Measurements from ENCODE around the gene TXLNA. TPM values are rescaled to one million over a fixed set of nuclear protein-coding genes. Genes with fewer than 3 reads are reported as not detected.
A peak's percentile ranks its signal among the peaks of the same experiment; 100 is the strongest.

The TXLNA gene
- total RNA-seq, 1 experiment from 2014 or later: 35.0 TPM

- DNase-seq: no peak
- H3K36me3 Mint-ChIP-seq (ENCODE audit: insufficient read depth, unreplicated experiment): peaks cover 80% of the 10 kb centered on the region
- no peaks in the 10 kb centered on the region for H3K9me3 ChIP-seq
- H3K4me3 ChIP-seq (ENCODE audit: low read depth, low read length): no peak overlapping the region
- H3K4me3 Mint-ChIP-seq (ENCODE audit: unreplicated experiment): no peak overlapping the region
- ChIA-PET POLR2A (no interaction called here), CTCF (interaction anchor here (0.5 kb wide), 1 partner anchor 506 kb away, joined by 4 read pairs; no protein-coding TSS in a partner anchor)
- H3K36me3 ChIP-seq (ENCODE audit: control insufficient read depth, insufficient read depth, low read length): peaks cover 2% of the 10 kb centered on the region; the same call in 1 of the 2 replicates
- no peaks in the 10 kb centered on the region for H3K9me3 Mint-ChIP-seq (ENCODE audit: unreplicated experiment)
- H3K4me1 Mint-ChIP-seq (ENCODE audit: low read depth, unreplicated experiment): peaks cover 32% of the 10 kb centered on the region
- BruUV-seq (replicated peaks): no TSS peak
- no peaks in the 10 kb centered on the region for H3K27me3 Mint-ChIP-seq (ENCODE audit: insufficient read depth, unreplicated experiment)
- H3K27me3 ChIP-seq (replicated peaks; ENCODE audit: control insufficient read depth, insufficient read depth, low read length): no peaks in the 10 kb centered on the region
- intact Hi-C loops (cut with micrococcal nuclease; ENCODE audit: unreplicated experiment): no loop called here
- peaks cover 15% of the 10 kb centered on the region for H3K4me1 ChIP-seq
- no peak for TF ChIP-seq CTCF (IDR thresholded peaks at IDR 0.05; ENCODE audit: insufficient read depth in 1 of 2, low read depth in 1 of 2, low read length in 1 of 2, severe bottlenecking in 1 of 2, unreplicated experiment in 1 of 2)
- no peak overlapping the region for H3K27ac Mint-ChIP-seq (ENCODE audit: unreplicated experiment)
These were observed 2.6 kb downstream of the TXLNA start for GRCh38 chr1:32182060-32182459.

GRCh38 chr1:32184650-32185049 lies 5.2 kb downstream of the TXLNA start:
- Mint-ChIP-seq H3K9me3 (ENCODE audit: unreplicated experiment) (no peaks in the 10 kb centered on the region), H3K4me1 (ENCODE audit: low read depth, unreplicated experiment) (peaks cover 22% of the 10 kb centered on the region), H3K4me3 (ENCODE audit: unreplicated experiment) (no peak overlapping the region), H3K36me3 (ENCODE audit: insufficient read depth, unreplicated experiment) (peaks cover 81% of the 10 kb centered on the region), H3K27ac (ENCODE audit: unreplicated experiment) (no peak overlapping the region), H3K27me3 (ENCODE audit: insufficient read depth, unreplicated experiment) (no peaks in the 10 kb centered on the region)
- Histone ChIP-seq H3K4me1 (no peaks in the 10 kb centered on the region), H3K27me3 (replicated peaks; ENCODE audit: control insufficient read depth, insufficient read depth, low read length) (no peaks in the 10 kb centered on the region), H3K9me3 (no peaks in the 10 kb centered on the region), H3K4me3 (ENCODE audit: low read depth, low read length) (no peak overlapping the region), H3K36me3 (ENCODE audit: control insufficient read depth, insufficient read depth, low read length) (peaks cover 4% of the 10 kb centered on the region)
- BruUV-seq (replicated peaks): no TSS peak
- ChIA-PET POLR2A (no interaction called here), CTCF (no interaction called here)
- DNase-seq: no peak
- intact Hi-C loops (cut with micrococcal nuclease; ENCODE audit: unreplicated experiment): no loop called here
- no peak for TF ChIP-seq CTCF (IDR thresholded peaks at IDR 0.05; ENCODE audit: insufficient read depth in 1 of 2, low read depth in 1 of 2, low read length in 1 of 2, severe bottlenecking in 1 of 2, unreplicated experiment in 1 of 2)

- no peak for TF ChIP-seq CTCF (IDR thresholded peaks at IDR 0.05; ENCODE audit: insufficient read depth in 1 of 2, low read depth in 1 of 2, low read length in 1 of 2, severe bottlenecking in 1 of 2, unreplicated experiment in 1 of 2)
- POLR2A ChIA-PET: no interaction called here
- intact Hi-C loops (cut with micrococcal nuclease; ENCODE audit: unreplicated experiment): no loop called here
- no peaks in the 10 kb centered on the region for H3K27me3 Mint-ChIP-seq (ENCODE audit: insufficient read depth, unreplicated experiment)
- H3K4me3 Mint-ChIP-seq (ENCODE audit: unreplicated experiment): no peak overlapping the region
- Histone ChIP-seq H3K36me3 (ENCODE audit: control insufficient read depth, insufficient read depth, low read length) (peaks cover 4% of the 10 kb centered on the region), H3K4me3 (ENCODE audit: low read depth, low read length) (no peak overlapping the region), H3K9me3 (no peaks in the 10 kb centered on the region), H3K4me1 (no peaks in the 10 kb centered on the region), H3K27me3 (replicated peaks; ENCODE audit: control insufficient read depth, insufficient read depth, low read length) (no peaks in the 10 kb centered on the region)
- CTCF ChIA-PET: no interaction called here
- DNase-seq: no peak
- H3K4me1 Mint-ChIP-seq (ENCODE audit: low read depth, unreplicated experiment): peaks cover 12% of the 10 kb centered on the region
- peaks cover 76% of the 10 kb centered on the region for H3K36me3 Mint-ChIP-seq (ENCODE audit: insufficient read depth, unreplicated experiment)
- no peaks in the 10 kb centered on the region for H3K9me3 Mint-ChIP-seq (ENCODE audit: unreplicated experiment)
- TSS peak; percentile 0 for BruUV-seq (replicated peaks)
- peak overlapping the region; percentile 79 for H3K27ac Mint-ChIP-seq (ENCODE audit: unreplicated experiment)
These were observed 6.6 kb downstream of the TXLNA start for GRCh38 chr1:32186077-32186476.
